HepG2 (cell line): ENCODE measurements around the gene GMCL2. TPM values are rescaled to one million over a fixed set of nuclear protein-coding genes. Genes with fewer than 3 reads are reported as not detected.

Experiments
- ATAC-seq: fragments of 200-7000 bp; cut with Tn5 transposase; 3 replicates; pipeline ENCODE4 v1.9.1; 2020; ENCODE audit warnings: mild to moderate bottlenecking, moderate library complexity
- BruUV-seq: library from RNA; stranded (reverse); fragments of 400-500 nt; replicated peaks from 2 replicates; lab custom pipeline; 2021; lab: Mats Ljungman, UMichigan
- CTCF ChIA-PET: fragments of 300-600 bp; formaldehyde crosslinking; extraction: SDS; loops from one replicate; lab custom pipeline; 2021; ENCODE audit warnings: low total read pairs, inconsistent platforms, low intra/inter-chr PET ratio; lab: Yijun Ruan, JAX
- POLR2A ChIA-PET: fragments of 350-600 bp; sonication (Branson Sonifier 250); formaldehyde crosslinking; loops from one replicate; lab custom pipeline; 2020; ENCODE audit warnings: antibody characterized with exemption, inconsistent platforms; lab: Yijun Ruan, JAX
- DNase-seq: peaks from one replicate; pipeline ENCODE4 v3.0.0-alpha.2; 2015; ENCODE audit warnings: low spot score
- FAIRE-seq: peaks from 3 replicates; lab custom pipeline; 2011; peaks lifted over from hg19 to GRCh38; lab: Jason Lieb, UNC
- H2AFZ ChIP-seq: one replicate; pipeline ENCODE4 v1.6.1; 2011; ENCODE audit warnings: low read length, inconsistent platforms
- H3K27ac ChIP-seq: fragments of 300-600 bp; 3 replicates; pipeline ENCODE4 v1.8.0; 2011; ENCODE audit warnings: mixed run types, mild to moderate bottlenecking, mixed read lengths, low read length, inconsistent platforms; ENCODE audit not compliant: insufficient read depth; ENCODE audit errors: extremely low read length
- H3K27me3 ChIP-seq, 2 experiments: fragments of 200-600 bp in 1 of 2; 2 replicates in 1 of 2; 3 replicates in 1 of 2; pipeline versions ENCODE4 v1.6.0 to v1.8.0; 2011; ENCODE audit warnings: low read length in 2 of 2, mild to moderate bottlenecking in 2 of 2, moderate library complexity in 2 of 2, inconsistent platforms in 1 of 2; ENCODE audit not compliant: insufficient read depth in 2 of 2, control insufficient read depth in 1 of 2
- H3K36me3 ChIP-seq, 2 experiments: fragments of 200-600 bp in 1 of 2; replicated peaks in 1 of 2; 2 replicates in 1 of 2; 3 replicates in 1 of 2; pipeline versions ENCODE4 v1.5.1 to v1.8.0; 2011; ENCODE audit warnings: low read length in 2 of 2, inconsistent platforms in 1 of 2; ENCODE audit not compliant: insufficient read depth in 2 of 2, control insufficient read depth in 1 of 2
- H3K4me1 ChIP-seq: 2 replicates; pipeline ENCODE4 v1.5.1; 2012; ENCODE audit warnings: low read length, inconsistent platforms; ENCODE audit not compliant: insufficient read depth
- H3K4me2 ChIP-seq: 2 replicates; pipeline ENCODE4 v1.6.0; 2011; ENCODE audit warnings: low read depth, low read length, inconsistent platforms
- H3K4me3 ChIP-seq, 3 experiments: fragments of 200-600 bp in 1 of 3; sonication (generic), shearing (Covaris generic) in 1 of 3; replicated peaks in 1 of 3; 2 replicates each; pipeline ENCODE4 v1.5.1; 2011 to 2016; ENCODE audit warnings: low read length in 3 of 3, inconsistent platforms in 2 of 3, low read depth in 2 of 3, mild to moderate bottlenecking in 2 of 3, control low read depth in 1 of 3, mixed read lengths in 1 of 3; ENCODE audit not compliant: insufficient read depth in 1 of 3
- H3K79me2 ChIP-seq: one replicate; pipeline ENCODE4 v1.6.1; 2011; ENCODE audit warnings: low read length, inconsistent platforms; ENCODE audit not compliant: insufficient read depth
- H3K9ac ChIP-seq: 2 replicates; pipeline ENCODE4 v1.6.0; 2011; ENCODE audit warnings: mild to moderate bottlenecking, low read depth, low read length, inconsistent platforms; ENCODE audit not compliant: insufficient read depth
- H3K9me3 ChIP-seq: 2 replicates; pipeline ENCODE4 v1.5.1; 2012; ENCODE audit warnings: mild to moderate bottlenecking, low read length
- H4K20me1 ChIP-seq: 2 replicates; pipeline ENCODE4 v1.6.0; 2011; ENCODE audit warnings: inconsistent platforms, mild to moderate bottlenecking, low read length, moderate library complexity; ENCODE audit not compliant: insufficient read depth
- ARNT ChIP-seq: fragments of 450-650 bp; IDR thresholded peaks from 2 replicates; pipeline ENCODE4 v1.6.1; 2017
- JUN ChIP-seq: sonication (generic); formaldehyde crosslinking; IDR thresholded peaks from 2 replicates; pipeline ENCODE4 v1.4.0; 2020; ENCODE audit warnings: mild to moderate bottlenecking, missing genetic modification reagents
- NCOA5 ChIP-seq: sonication (generic); formaldehyde crosslinking; IDR thresholded peaks from 2 replicates; pipeline ENCODE4 v1.4.0; 2020; ENCODE audit warnings: missing genetic modification reagents
- NFIC ChIP-seq: IDR thresholded peaks from 2 replicates; pipeline ENCODE4 v1.6.1; 2012; ENCODE audit warnings: mild to moderate bottlenecking, low read length, inconsistent platforms
- PLRG1 ChIP-seq: fragments of 450-650 bp; conservative IDR thresholded peaks from 2 replicates; pipeline ENCODE4 v1.6.1; 2016
- PRDM10 ChIP-seq: sonication (generic); formaldehyde crosslinking; IDR thresholded peaks from 2 replicates; pipeline ENCODE4 v1.4.0; 2020; ENCODE audit warnings: low read depth, missing genetic modification reagents
- RBFOX2 ChIP-seq: fragments of 200-400 bp; formaldehyde crosslinking; IDR thresholded peaks from 2 replicates; pipeline ENCODE4 v1.6.1; 2017; ENCODE audit warnings: low read depth, mild to moderate bottlenecking, low read length
- RXRA ChIP-seq: sonication (generic); formaldehyde crosslinking; IDR thresholded peaks from 2 replicates; pipeline ENCODE4 v1.5.1; 2020; ENCODE audit warnings: missing genetic modification reagents
- SALL1 ChIP-seq: sonication (generic); formaldehyde crosslinking; IDR thresholded peaks from 2 replicates; pipeline ENCODE4 v1.8.0; 2022; ENCODE audit warnings: mild to moderate bottlenecking, missing genetic modification reagents
- SOX13 ChIP-seq, 3 experiments: fragments of 450-650 bp in 1 of 3; sonication (generic) in 1 of 3; formaldehyde crosslinking in 1 of 3; IDR thresholded peaks in 2 of 3; conservative IDR thresholded peaks in 1 of 3; 2 replicates each; pipeline versions ENCODE4 v1.5.0 to v1.6.1; 2016 to 2020; ENCODE audit warnings: antibody characterized with exemption in 1 of 3, mild to moderate bottlenecking in 1 of 3, missing compliant biosample characterization in 1 of 3, missing genetic modification reagents in 1 of 3, moderate library complexity in 1 of 3
- ZNF337 ChIP-seq: sonication (generic); formaldehyde crosslinking; IDR thresholded peaks from 2 replicates; pipeline ENCODE4 v1.5.1; 2020; ENCODE audit warnings: missing genetic modification reagents, low read depth, mild to moderate bottlenecking, borderline replicate concordance
- ZNF644 ChIP-seq: IDR thresholded peaks from 2 replicates; pipeline ENCODE4 v1.6.1; 2016; ENCODE audit warnings: low read depth
- ZNF703 ChIP-seq: sonication (generic); formaldehyde crosslinking; IDR thresholded peaks from 2 replicates; pipeline ENCODE4 v1.5.1; 2020; ENCODE audit warnings: missing genetic modification reagents, mild to moderate bottlenecking, moderate library complexity, borderline replicate concordance
- ZNF768 ChIP-seq: sonication (generic); formaldehyde crosslinking; IDR thresholded peaks from 2 replicates; pipeline ENCODE4 v1.4.0; 2020; ENCODE audit warnings: missing genetic modification reagents
- ZNF773 ChIP-seq: sonication (generic); formaldehyde crosslinking; IDR thresholded peaks from 2 replicates; pipeline ENCODE4 v1.4.0; 2020; ENCODE audit warnings: missing genetic modification reagents, borderline replicate concordance
- WGBS: methylation state at CpG from one replicate; pipeline ENCODE4 v1.1.6; 2017; ENCODE audit warnings: low lambda C conversion rate; 5-methylcytosine and 5-hydroxymethylcytosine counted together
- in situ Hi-C: cut with HindIII; loops from 2 replicates; pipeline ENCODE4 v1.10.0; 2017; ENCODE audit warnings: low pct_unique_long_range_greater_than_20kb; ENCODE audit not compliant: extremely low pct_ligation_motif_present
- intact Hi-C: fragments of 100-400 bp; cut with micrococcal nuclease; formaldehyde crosslinking; loops from one replicate; pipeline ENCODE4 v1.10.0; 2022; ENCODE audit not compliant: unreplicated experiment
- polyA plus RNA-seq, 8 experiments: library from polyadenylated mRNA; depleted of rRNA in 3 of 8; stranded (reverse) in 7 of 8; unstranded in 1 of 8; fragments of >200 nt; fragmentation: Illumina TruSeq in 4 of 8; extraction: Trizol in 4 of 8; gene quantifications; 2 replicates each; pipeline versions ENCODE4 v1.2.1 to v1.2.3, GENCODE V29; 2011 to 2016; ENCODE audit warnings: low read depth in 4 of 8, missing spikeins in 1 of 8, mixed read lengths in 1 of 8; ENCODE audit not compliant: insufficient read depth in 1 of 8
- total RNA-seq, 5 experiments: library from RNA; depleted of rRNA; stranded (reverse); fragments of >200 nt; fragmentation: Illumina TruSeq; extraction: Trizol; gene quantifications; 2 replicates each; pipeline ENCODE4 v1.2.3, GENCODE V29; 2016; ENCODE audit warnings: low read depth in 1 of 5
- TF ChIP-seq, protein P1 (sequence below): sonication (generic); formaldehyde crosslinking; IDR thresholded peaks from 2 replicates; pipeline ENCODE4 v1.4.0; 2020; ENCODE audit warnings: missing genetic modification reagents, mild to moderate bottlenecking, borderline replicate concordance

The GMCL2 gene
- total and polyA plus RNA-seq, 2 of the 13 experiments (the other 11 are each of a cell fraction or from before 2014, with no cell fraction given), result 0.03 TPM; not detected in 1

DNA sequence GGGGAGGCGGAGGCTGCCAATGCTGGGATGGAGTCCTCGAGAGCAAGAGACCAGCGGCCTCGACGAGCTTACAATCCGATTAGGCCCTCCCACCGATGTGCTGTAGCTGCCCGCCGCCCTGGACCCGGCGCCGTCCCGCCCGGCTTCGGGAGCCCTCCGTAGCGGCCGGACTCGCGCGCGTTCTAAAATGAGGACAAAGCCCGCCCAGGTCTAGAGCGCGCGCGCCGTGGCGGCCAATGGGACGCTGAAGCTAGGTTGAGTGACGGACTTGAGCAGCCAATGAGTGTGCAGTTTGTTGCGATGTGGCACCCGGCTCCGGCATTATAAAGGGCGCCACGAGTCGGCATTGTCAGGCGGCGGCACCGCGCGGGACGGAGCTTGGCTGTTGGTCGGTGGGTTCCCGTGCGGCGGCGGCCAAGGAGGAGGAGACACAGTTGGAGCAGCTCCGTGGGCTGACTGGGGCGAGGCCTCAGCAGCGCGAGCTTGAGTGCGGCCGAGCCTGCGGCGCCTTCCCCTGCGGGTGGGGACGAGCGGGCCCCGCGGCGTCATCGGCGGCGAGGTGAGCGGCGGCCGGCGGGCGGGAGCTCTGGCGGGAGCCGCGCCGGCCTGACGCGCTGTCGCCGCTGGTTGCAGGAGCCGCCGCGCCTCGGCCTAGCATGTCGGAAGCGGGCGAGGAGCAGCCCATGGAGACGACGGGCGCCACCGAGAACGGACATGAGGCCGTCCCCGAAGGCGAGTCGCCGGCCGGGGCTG is 17.2 kb upstream of the GMCL2 start, which contains the start of gene HNRNPAB:
Gene HNRNPAB, plus strand, starts transcription at position 352 of the 753 bp plus-strand sequence. Its CDS starts 305 bp downstream, at position 657.
- ATAC-seq (peak; percentile 87), DNase-seq (peak; percentile 86), FAIRE-seq (peak; percentile 76)
- ChIA-PET POLR2A (interaction anchor here (1.0 to 1.5 kb wide), 11 partner anchors 9 to 655 kb away, joined by 4 to 15 read pairs (median 7); partner anchors contain the start of genes NHP2, PHYKPL and ZNF354B), CTCF (no interaction called here)
- intact Hi-C loops, result no loop called here
- Histone ChIP-seq H3K9ac (peak within 1 kb of the TSS; percentile 95), H3K27ac (peak within 1 kb of the TSS; percentile 73), H4K20me1 (peaks cover 39% of the 10 kb centered on the region), H3K4me2 (peak within 1 kb of the TSS; percentile 94), H3K4me3 (peak within 1 kb of the TSS; percentile 80 to 95 (median 90)), H2AFZ (no peak within 1 kb of the TSS), H3K36me3 (peaks cover 9 to 34% of the 10 kb centered on the region in 2 experiments), H3K9me3 (no peaks in the 10 kb centered on the region), H3K4me1 (peaks cover 39% of the 10 kb centered on the region), H3K79me2 (peaks cover 35% of the 10 kb centered on the region), H3K27me3 (peaks cover 0 to 5% of the 10 kb centered on the region in 2 experiments; a peak in 1 of 5 replicates)
- WGBS, result 0% methylated on average over 12 of the region's 96 CpGs
- no TSS peak for BruUV-seq
- in situ Hi-C loops, result no loop called here
- TF ChIP-seq ARNT (no peak), RXRA (peak; percentile 64), NFIC (no peak), SALL1 (CRISPR knock-in tag) (peak; percentile 65; the same call in 1 of the 2 replicates), NCOA5 (no peak), RBFOX2 (peak; percentile 99), ZNF644 (CRISPR knock-in tag) (no peak), PRDM10 (CRISPR knock-in tag) (no peak), ZNF768 (CRISPR knock-in tag) (peak; percentile 68; the same call in 1 of the 2 replicates), JUN (CRISPR knock-in tag) (no peak), SOX13 (IDR thresholded peaks at IDR 0.05) (peak; percentile 28; the same call in 1 of the 2 replicates), SOX13 (CRISPR knock-in tag; conservative IDR thresholded peaks at IDR 0.05 in 1 of 2, IDR thresholded peaks at IDR 0.05 in 1 of 2) (peak in 1 of 2 experiments; percentile 62; a peak in 2 of 4 replicates), ZNF703 (CRISPR knock-in tag) (no peak; the same call in 1 of the 2 replicates), ZNF773 (CRISPR knock-in tag) (0 out of 2 replicates have a peak, but pooled peaks have one; percentile 14), ZNF337 (CRISPR knock-in tag) (peak; percentile 92; the same call in 1 of the 2 replicates), PLRG1 (no peak)
- TF ChIP-seq, protein P1, sequence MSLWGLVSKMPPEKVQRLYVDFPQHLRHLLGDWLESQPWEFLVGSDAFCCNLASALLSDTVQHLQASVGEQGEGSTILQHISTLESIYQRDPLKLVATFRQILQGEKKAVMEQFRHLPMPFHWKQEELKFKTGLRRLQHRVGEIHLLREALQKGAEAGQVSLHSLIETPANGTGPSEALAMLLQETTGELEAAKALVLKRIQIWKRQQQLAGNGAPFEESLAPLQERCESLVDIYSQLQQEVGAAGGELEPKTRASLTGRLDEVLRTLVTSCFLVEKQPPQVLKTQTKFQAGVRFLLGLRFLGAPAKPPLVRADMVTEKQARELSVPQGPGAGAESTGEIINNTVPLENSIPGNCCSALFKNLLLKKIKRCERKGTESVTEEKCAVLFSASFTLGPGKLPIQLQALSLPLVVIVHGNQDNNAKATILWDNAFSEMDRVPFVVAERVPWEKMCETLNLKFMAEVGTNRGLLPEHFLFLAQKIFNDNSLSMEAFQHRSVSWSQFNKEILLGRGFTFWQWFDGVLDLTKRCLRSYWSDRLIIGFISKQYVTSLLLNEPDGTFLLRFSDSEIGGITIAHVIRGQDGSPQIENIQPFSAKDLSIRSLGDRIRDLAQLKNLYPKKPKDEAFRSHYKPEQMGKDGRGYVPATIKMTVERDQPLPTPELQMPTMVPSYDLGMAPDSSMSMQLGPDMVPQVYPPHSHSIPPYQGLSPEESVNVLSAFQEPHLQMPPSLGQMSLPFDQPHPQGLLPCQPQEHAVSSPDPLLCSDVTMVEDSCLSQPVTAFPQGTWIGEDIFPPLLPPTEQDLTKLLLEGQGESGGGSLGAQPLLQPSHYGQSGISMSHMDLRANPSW (CRISPR knock-in tag), result peak; percentile 58; the same call in 1 of the 2 replicates
